Stimulated activated CD4-positive, alpha-beta T cell treated with anti-CD3 and anti-CD28 coated beads, TNF-alpha, amount 100 ng/mL, for 4 hours (primary cell): ENCODE measurements around the gene PPP1R2.

Experiments
- DNase-seq, 3 experiments: peaks; one replicate each; pipeline ENCODE4 v3.0.0-alpha.2; 2020; ENCODE audit warnings: low read depth in 3 of 3

PPP1R2 gene

DNA sequence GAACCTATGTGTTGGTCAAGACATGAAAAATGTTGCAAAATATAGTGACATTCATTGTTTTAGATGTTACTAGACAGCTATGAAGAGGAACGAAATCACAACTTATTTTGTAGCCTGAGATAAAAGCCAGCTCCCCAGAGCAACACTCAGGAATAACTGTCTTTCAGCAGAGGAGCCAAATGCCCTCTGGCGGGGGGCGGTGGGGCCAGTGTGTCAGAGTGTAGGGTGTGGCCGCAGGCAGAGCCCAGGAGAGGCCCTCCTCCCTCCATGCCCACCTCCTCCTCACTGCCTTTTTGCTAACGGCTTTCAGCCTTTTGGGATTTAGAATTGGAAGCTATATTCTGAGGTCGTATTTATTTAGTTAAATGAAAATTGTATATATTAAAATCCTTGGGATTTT is 23.7 kb upstream of the PPP1R2 start:
- no peak for DNase-seq

DNA sequence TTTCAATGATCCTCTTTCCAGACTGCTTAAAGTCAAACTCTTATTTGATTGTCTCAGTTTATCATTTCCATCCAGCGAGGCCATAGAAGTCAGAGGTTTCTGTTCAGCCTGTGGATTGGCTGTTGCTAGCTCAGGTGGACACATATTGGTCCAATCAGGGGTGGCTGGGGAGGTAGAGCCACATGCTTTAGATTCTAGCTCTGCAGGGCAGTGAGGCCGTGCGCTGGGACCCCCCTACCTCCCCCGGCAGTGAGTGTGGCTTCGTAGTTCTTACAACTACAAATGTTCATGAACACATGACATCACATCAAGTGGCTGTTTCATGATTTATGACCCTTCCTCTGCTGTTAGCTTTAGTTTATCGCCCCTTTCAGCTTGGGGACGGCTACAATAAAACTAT is 22.6 kb upstream of the PPP1R2 start:
- DNase-seq, result no peak

DNA sequence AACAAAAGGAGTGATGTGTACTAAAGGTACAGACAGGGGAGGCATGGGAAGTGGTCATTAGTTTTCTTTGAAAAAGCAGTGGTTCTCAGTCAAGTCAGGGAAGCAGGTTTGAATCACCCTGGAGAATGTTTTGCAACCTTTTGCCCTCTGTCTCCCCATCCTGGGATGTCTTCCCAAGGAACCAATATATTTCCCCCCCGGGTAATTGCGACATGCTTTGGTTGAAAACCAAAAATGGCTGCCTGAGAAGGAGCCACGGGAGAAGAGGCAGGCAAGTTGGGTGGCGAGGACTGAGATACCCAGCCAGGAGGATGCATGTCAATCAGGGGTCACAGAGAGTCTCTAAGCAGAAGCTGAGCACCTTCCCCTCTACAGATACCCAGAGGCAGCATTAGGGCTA is 20.2 kb upstream of the PPP1R2 start:
- no peak for DNase-seq

DNA sequence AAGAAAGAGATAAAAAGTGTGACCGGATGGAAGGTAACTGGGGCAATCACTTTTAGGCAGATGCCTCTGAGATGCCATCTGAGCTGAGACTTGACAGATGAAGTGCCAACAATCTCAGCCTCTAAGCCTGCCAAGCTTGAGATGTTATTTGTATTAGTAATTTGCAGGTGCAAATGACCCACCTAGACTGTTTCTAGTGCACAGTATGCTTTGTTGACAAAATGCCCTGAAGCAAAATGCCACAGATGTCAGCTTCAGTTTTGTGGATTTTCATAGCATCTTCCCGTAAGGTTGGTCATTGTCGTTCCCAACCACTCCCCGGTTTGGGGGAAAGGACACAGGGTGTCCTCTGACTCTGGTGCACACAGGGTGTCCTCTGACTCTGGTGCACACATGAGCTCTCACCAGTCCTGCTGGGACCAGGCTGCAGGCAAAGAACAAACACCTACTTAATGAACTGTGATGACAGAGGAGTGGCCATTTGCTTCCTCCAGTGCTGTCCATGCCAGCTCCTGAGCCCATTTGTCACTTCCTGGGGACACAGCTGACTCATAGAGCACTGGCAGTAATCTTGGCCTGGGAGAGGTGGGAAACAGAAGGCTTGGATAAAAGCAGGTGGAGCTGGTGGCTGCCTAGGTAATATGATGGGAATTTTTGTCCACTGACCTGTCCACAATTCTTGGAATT is 16.7 kb upstream of the PPP1R2 start:
- no peak for DNase-seq

DNA sequence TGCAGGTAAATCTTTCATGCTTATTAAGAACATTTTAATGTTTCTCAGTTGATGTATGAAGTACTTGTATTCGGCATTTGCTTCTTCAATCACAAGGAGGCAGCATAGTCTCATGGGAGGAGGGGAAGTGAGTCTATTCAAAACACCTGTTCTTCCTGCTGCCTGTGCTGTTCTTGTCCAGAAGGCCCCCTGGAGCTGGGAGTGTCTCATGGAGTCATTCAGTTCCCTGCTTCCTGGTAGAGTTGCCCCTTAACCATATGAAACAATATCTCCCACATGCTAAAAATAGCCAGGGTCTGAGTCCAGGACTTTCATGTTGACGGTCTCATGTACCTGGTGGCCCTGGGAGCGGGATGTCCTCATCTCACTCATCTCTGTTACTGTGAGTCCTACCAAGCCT is 15.5 kb upstream of the PPP1R2 start:
- no peak for DNase-seq

DNA sequence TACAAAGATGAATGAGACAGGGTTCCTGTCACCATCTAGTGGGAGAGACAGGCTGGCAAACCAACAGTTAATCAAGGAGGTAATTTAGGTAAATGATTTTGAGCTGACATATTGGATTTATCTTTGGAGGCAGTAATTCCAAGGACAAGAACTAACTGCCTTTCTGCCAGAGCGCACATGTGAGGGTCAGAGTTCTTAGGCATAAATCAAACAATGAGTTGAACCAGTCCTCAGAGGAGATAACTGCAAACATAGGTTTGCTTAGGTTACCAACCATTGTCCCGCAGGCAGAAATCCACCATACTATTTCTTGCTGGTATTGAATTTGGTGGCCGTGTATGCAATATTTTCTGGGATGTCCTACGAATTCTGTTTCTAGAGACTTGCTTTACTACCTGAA is 14.2 kb upstream of the PPP1R2 start:
- DNase-seq, result no peak

DNA sequence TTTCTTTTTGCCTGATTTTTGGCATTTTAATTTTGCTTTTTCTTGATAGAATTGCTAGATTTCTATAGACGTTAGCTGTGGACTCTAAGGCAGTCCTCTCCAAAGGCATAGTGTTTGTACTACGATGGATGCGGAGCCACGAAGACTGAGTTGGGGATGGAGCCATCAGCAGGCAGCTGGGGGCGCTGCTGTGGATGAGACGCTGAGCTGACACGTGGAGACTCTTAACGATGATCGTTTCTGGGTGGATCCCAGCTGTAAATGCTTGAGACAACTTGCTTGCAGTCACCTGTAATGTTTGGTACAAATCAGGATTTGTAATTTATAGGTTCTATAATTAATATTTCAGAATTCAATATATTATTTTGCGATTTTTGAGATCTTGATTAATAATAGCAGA is 13.3 kb upstream of the PPP1R2 start:
- DNase-seq, result no peak

DNA sequence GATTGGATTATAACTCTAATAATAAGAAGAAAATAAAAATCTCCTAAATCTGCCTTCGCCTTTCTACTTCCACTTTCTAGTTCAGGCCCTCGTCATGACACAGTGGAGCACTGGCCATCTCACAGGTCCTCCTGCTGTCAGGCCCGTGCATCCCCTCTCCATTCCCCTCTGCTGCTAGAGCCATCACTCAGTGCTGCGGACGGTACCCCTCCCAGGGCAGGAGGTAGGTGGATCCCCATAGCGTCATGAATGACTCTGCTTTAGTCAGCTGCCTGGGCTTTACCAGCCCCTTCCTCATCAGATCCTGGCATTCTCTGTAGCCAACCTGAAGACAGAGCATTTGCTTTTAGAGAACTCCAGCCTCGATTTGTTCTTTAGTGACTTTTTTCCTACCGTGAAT is 12.0 kb upstream of the PPP1R2 start:
- no peak for DNase-seq

DNA sequence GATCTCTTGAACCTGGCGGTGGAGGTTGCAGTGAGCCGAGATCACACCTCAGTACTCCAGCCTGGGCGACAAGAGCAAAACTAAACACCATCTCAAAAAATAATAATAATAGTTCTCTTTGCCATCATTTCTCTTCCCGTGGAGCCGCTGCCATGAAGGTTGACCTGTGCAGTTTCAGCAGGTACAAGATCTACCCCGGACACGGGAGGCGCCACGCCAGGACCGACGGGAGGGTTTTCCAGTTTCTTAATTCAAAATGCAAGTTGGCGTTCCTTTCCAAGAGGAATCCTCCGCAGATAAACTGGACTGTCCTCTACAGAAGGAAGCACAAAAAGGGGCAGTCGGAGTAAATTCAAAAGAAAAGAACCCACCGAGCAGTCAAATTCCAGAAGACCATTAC is 11.3 kb upstream of the PPP1R2 start:
- no peak for DNase-seq

DNA sequence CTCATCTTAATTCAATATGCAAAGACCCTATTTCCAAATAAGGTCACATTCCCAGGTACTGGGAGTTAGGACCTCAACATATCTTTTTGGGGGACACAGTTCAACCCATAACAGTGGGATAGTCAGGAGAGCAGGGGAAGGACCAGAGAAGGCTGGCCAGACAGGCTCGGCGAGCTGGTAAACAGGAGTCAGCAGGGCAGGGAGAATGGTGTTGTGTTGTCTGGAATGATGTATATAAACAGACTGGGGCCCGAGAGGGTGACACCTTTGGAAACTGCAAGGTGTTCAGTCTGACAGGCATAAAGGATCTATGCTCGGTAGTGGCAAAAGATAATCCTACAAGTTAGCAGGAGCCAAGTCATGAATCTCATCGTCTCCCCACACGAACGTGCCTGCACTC is 10.1 kb upstream of the PPP1R2 start:
- DNase-seq, result no peak

DNA sequence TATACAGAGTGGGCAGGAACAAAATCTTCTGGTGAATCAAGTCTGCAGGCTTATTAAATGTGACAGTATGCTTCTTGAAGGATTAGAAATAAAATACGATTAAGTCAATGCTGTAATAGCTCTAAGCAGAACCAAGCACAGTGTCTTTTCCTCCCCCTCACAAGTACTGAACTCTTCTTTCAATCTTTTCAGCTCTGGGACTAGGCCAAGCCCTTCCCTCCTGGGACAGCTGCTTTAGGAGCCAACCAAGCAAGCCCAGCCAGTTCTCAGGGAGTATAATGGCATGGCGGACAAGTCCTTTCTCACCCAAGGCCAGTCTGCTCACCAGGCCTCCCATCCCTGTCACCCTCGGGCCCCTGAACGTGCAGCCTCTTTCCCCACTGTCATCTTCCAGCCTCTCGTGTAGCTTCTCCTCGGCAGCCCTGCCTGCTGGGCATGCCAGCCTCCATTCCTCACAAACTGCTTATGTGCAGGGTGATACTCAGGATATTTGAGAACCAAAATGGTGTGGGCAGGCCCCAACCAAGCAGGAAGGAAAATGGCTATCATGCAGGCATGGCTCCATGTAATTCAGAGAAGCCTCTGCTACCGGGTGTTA is 8.4 kb upstream of the PPP1R2 start:
- no peak for DNase-seq

DNA sequence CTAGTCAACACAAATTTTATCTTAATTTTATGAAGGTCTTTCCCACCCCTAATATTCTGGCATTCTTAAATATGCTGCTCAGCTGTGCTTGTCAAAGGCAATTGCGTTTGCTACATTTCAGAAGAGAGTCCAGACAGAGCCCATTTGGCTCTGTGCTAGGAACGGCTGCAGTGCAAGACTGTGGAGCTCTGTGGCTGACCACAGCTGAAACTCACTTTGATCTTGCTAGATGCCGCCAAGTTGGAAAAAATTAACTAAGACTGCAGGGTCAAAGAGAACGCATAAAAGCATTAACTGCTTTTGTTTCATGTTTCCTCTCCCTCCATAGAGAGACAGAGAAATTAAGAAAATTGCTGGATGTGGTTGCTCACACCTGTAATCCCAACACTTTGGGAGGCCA is 7.6 kb upstream of the PPP1R2 start:
- no peak for DNase-seq

DNA sequence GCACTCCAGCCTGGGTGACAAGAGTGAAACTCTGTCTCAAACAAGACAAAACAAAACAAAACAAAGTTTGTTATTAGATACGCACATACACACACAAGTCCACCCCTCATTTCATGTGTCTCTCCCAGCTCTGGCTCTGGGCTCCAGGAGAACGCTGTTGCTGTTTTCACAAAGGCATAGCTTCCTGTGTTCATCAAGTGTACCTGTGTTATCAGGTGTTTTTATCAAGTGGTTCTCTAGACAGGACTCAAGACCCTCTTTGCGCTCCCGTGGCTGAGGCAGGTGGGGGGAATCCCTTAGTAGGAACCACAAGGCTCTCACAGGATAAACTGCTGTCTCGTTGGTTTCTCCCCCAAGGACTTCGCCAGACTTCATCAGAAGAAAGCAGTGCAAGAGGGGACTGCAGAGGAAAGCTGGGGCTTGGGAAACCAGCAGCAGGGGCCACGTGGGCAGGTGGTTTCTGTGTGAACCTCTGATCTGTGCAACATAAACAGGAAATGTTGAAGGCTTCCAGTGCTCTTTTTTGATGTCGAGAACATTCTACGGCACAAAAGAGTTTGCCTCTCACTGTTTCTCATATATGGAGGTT is 6.9 kb upstream of the PPP1R2 start:
- peak in 2 of 3 experiments; percentile 40 to 64 for DNase-seq

DNA sequence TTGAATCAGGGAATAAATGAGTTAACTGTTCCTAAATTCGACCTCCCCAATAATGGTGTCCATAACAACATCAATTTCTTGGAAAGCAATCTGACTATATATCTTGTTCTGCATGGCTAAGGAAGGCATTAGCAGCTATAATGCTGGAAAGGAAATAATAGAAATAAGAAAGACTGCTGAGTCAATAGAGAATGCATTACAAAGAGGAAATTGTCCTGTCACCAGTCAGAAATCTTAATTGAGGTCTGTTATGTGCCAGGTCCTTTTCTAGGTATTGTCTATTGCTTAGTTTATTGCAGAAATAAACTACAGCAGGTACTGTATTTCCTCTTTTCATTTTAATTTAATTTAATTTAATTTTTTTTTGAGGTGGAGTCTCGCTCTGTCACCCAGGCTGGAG is 5.9 kb upstream of the PPP1R2 start:
- DNase-seq, result no peak

DNA sequence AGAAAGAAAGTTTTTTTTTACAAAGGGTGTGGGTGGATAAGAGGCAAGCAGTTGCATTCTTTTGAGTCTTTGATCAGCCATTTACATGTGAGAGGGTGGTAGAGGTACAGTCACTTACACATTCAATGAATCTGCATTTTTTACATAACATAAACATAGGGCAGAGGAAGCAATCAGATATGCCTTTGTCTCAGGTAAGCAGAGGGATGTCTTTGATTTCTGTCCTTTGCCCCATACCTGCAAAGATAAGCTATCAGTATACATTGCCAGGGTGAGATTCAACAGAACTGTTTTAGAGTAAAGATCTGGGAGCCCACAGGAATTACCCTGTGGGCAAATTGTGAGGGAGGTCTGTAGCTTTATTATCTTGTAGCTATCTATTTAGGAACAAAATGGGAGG is 5.4 kb upstream of the PPP1R2 start:
- no peak for DNase-seq

DNA sequence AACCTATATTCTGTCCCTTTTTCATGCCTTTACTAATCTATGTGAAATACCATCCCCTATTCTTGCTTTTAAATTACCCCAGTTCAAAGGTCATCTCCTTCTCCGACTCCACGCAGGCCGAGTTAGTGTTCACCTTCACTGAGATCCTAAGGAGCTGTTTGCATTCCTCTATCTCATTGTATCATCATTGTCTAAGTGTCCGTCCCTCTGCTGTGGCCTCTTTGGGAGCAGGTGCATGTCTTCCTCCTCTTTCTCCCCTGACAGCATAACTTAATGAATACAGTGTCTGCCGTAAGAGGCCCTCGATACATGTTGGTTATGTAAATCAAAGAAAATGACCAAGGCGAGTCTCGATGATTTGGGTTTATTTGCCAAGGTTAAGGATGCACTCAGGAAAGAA is 4.9 kb upstream of the PPP1R2 start:
- no peak for DNase-seq

DNA sequence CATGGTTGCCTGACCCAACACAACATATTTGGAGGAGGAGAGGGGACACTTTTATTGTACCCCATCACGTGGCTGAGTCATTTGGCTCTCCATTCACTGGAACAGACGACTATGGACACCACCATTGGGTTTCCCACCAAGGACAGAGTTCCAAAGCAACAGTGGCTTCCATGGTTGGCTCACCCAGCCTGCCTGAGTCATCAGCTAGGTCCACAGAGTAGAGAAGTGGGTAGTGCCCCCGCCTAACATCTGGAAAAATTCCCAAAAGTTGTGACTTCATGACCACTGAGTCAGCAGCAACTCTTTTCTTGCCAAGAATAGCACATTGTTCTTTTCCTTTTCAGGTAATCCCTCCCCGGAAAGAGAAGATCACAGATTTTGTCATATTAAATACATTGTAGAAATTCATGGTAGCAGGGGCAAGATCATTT is 3.0 kb upstream of the PPP1R2 start:
- no peak for DNase-seq

DNA sequence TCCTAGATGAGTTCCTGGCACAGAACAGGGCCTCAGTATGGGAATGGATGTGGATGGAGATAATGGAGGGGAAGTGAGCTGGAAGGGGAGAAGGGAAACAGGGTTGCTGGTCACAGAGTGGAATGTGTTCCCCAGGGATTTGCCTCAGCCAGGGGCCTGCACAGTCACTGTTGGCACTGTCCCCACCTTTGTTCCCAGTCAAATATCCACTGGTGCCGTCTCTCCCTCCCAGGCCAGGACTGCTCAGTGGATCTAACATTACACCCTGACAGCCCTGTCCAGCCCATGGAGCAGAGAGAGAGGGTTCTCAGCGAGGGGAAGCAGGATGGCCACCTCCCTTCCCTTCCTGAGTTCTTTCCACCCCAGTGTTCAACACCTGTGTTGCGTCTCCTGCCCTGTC is 1.5 kb upstream of the PPP1R2 start:
- DNase-seq, result no peak

DNA sequence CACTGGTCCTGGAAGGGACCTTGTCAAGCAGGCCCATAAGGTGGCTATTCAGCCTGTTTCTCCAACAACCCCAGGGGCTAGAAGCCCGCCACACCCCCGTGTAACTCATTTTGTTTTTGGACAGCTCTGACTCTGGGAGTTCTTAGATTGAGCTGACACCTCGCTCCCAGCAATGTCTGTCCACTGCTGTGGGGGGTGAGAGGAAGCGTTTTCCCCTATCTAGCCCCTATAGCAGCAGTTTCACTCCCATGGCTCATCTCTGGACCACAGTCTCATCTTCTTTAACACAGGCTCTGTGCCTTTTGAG is 1.1 kb upstream of the PPP1R2 start:
- no peak for DNase-seq

DNA sequence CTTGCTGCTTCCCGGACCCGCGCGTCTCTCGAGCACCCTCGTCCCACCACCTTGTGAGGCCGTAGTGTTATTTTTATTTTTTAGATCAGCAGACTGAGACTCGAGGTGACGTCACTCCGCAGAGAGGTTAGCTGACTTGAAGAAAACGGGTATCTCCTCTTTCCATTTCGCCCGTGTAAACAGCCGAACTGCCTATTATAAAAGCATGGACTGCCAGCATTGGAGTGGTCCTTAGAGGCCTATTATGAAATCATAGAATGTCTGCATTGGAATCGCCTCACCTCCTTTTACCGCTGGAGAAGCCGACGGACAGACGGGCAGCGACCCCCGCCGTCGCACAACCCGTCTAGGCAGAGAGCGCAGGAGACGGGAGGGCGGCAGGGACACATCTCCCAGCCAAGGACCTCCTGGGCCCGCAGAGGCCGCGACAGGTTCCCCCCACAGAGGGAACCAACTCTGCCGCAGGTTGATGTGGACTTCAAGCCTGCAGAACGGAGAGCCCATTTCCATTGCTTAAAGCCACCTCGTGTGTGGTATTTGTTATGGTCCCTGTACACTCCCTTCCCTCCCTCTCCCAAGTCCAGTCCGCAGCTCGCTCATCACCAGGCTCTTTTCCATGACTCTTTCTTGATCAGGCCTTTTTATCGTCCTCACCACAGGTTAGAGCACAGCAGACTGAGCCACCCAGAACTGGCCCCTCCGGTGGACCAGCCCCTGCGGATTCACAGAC is 540 bp upstream of the PPP1R2 start:
- no peak for DNase-seq

DNA sequence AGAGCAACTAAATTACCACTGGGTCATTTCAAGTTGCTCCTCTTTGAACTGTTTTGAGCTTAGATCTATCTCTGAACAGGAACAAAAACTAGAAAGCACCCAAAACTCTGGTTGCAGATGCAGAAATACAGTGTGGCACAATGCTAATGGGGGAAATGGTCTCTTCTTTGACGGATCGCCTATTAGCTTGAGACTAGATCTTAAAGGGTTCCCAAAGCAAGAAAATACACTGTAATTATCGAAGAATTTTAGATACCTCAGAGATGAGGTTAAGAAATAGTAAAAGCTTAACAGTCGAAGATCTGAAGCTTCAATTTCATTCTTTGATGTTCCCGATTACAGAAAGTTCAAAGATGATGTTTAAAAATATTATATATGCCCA is 818 bp downstream of the PPP1R2 start:
- no peak for DNase-seq

DNA sequence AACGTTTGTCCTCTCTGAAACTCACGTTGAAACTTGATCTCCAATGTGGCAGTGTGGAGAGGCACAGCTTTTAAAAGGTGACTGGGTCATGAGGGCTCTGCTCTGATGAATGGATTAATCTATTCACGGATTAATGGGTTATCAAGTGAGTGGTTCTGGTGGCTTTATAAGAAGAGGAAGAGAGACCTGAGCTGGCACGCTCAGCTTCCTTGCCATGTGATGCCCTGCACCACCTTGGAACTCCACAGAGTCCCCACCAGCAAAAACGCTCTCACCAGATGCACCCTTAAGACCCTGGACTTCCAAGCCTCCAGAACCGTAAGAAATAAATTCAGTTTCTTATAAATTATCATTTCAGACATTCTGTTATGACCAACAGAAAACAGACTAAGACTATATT is 2.6 kb downstream of the PPP1R2 start:
- DNase-seq, result no peak

DNA sequence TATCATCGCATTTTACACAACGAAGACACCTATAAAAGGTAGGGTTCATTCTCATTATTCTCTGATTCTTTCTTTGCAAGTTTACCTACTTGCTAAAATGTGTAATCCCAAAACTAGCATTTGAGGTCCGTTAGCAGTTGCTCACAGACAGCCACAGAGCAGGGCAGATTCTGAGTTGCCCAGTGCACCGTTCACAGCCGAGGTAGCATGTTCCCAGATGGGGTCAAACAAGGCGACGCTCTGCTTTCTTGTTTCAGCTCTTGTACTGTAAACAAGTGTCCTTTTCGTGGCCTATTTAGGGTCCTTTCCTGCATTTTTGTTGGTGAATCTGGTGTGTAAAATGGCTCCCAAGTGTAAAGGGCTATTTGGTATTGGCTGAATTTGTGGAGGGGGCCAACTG is 3.1 kb downstream of the PPP1R2 start:
- no peak for DNase-seq
